ENCODE data around the gene CD9. TPM values are rescaled to one million over a fixed set of nuclear protein-coding genes. Genes with fewer than 3 reads are reported as not detected.

CD9 gene
- total RNA-seq, 4 donors from 2014 or later: 349 to 416 (median 399) TPM

DNA sequence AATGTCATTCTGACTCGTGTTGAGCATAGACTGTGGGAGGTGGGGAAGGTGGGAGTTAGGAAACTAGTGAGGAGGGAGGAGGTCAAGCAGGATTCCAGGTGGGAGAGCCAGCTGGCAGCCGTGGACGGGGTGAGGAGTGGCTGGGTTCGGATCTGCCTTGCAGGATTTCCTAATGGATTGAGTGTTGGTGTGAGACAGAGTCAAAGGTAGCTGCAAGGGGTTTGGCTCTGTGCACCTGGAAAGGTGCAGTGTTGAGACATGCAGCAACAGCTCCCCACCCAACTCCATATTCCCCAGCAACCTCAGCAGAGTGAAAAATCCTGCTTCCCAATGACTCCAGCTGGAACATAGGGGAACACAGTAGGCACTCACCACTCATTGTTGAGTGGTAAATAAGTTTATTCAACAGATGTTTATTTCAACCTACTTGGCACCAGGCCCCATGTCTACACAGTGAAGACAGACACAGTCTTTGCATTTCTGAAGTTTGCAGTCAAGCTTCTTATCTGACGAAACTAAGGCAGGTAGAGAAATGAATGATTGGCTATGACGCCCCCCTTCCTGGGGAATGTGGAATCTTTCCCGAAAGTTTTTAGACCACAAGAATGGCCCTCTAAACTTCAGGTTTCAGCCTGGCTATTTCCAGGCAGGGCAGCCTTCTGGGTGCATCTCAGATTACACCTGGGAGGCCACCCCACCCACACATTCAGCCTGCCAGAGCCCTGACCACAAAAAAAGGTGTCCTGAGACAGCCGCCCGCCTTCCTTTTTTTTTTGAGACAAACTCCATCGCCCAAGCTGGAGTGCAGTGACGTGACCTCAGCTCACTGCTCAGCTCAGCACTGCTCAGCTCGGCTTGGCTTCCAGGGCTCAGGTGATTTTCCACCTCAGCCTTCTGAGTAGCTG lies 72.4 kb downstream of the CD9 start:
- Histone ChIP-seq H3K4me3 (no peak overlapping the region), H3K27ac (replicated peaks in 1 of 4) (peak overlapping the region in 1 of 4 donors; percentile 56), H3K36me3 (no peaks in the 10 kb centered on the region), H3K9me3 (no peaks in the 10 kb centered on the region), H3K4me1 (peaks cover 21 to 65% (median 50%) of the 10 kb centered on the region in 4 donors), H3K27me3 (no peaks in the 10 kb centered on the region)
- WGBS: 80% methylated on average over 12 of the region's 12 CpGs
- no peak for TF ChIP-seq EP300 (IDR thresholded peaks at IDR 0.05)
- no peak for TF ChIP-seq POLR2AphosphoS5 (IDR thresholded peaks at IDR 0.05)
- TF ChIP-seq, protein P1, sequence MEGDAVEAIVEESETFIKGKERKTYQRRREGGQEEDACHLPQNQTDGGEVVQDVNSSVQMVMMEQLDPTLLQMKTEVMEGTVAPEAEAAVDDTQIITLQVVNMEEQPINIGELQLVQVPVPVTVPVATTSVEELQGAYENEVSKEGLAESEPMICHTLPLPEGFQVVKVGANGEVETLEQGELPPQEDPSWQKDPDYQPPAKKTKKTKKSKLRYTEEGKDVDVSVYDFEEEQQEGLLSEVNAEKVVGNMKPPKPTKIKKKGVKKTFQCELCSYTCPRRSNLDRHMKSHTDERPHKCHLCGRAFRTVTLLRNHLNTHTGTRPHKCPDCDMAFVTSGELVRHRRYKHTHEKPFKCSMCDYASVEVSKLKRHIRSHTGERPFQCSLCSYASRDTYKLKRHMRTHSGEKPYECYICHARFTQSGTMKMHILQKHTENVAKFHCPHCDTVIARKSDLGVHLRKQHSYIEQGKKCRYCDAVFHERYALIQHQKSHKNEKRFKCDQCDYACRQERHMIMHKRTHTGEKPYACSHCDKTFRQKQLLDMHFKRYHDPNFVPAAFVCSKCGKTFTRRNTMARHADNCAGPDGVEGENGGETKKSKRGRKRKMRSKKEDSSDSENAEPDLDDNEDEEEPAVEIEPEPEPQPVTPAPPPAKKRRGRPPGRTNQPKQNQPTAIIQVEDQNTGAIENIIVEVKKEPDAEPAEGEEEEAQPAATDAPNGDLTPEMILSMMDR (IDR thresholded peaks at IDR 0.05): no peak
- no peak for TF ChIP-seq POLR2A (IDR thresholded peaks at IDR 0.05; ENCODE audit: low read depth)
- no peak for DNase-seq (ENCODE audit: extremely low spot score)
- intact Hi-C loops (cut with DNase I): no loop called here

DNA sequence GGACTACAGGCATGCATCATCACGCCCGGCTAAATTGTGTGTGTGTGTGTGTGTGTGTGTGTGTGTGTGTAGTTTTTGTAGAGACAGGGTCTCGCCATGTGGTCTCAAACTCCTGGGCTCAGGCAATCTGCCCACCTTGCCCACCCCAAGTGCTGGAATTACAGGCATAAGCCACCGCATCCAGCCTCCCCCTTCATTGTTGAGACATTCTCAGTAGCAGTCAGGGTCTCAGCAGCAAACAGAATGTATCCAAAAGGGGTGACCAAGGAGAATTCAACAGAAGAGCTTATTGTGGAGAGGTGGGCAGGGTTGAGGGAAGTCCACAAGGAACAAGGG lies 73.0 kb downstream of the CD9 start:
- Histone ChIP-seq H3K27me3 (no peaks in the 10 kb centered on the region), H3K4me3 (no peak overlapping the region), H3K36me3 (no peaks in the 10 kb centered on the region), H3K4me1 (peaks cover 28 to 65% (median 50%) of the 10 kb centered on the region in 4 donors), H3K9me3 (no peaks in the 10 kb centered on the region), H3K27ac (replicated peaks in 1 of 4) (peak overlapping the region; percentile 48 to 56 (median 53))
- TF ChIP-seq, protein P1 (IDR thresholded peaks at IDR 0.05): no peak
- TF ChIP-seq POLR2A (IDR thresholded peaks at IDR 0.05; ENCODE audit: low read depth) (no peak), EP300 (IDR thresholded peaks at IDR 0.05) (no peak), POLR2AphosphoS5 (IDR thresholded peaks at IDR 0.05) (no peak)
- intact Hi-C loops (cut with DNase I): no loop called here
- no peak for DNase-seq (ENCODE audit: extremely low spot score)
- WGBS: 92% methylated on average over 2 of the region's 4 CpGs

- Histone ChIP-seq H3K27ac (replicated peaks in 1 of 4) (peak overlapping the region; percentile 48 to 56 (median 53)), H3K4me1 (peaks cover 30 to 63% (median 49%) of the 10 kb centered on the region in 4 donors), H3K4me3 (no peak overlapping the region), H3K9me3 (no peaks in the 10 kb centered on the region), H3K27me3 (no peaks in the 10 kb centered on the region), H3K36me3 (no peaks in the 10 kb centered on the region)
- no peak for DNase-seq (ENCODE audit: extremely low spot score)
- intact Hi-C loops (cut with DNase I): no loop called here
- WGBS: 64% methylated on average over 7 of the region's 9 CpGs
- TF ChIP-seq, protein P1 (IDR thresholded peaks at IDR 0.05): no peak
- TF ChIP-seq POLR2AphosphoS5 (IDR thresholded peaks at IDR 0.05): peak; percentile 51 to 53
These were observed 73.5 kb downstream of the CD9 start for GRCh38 chr12:6273541-6274230.

DNA sequence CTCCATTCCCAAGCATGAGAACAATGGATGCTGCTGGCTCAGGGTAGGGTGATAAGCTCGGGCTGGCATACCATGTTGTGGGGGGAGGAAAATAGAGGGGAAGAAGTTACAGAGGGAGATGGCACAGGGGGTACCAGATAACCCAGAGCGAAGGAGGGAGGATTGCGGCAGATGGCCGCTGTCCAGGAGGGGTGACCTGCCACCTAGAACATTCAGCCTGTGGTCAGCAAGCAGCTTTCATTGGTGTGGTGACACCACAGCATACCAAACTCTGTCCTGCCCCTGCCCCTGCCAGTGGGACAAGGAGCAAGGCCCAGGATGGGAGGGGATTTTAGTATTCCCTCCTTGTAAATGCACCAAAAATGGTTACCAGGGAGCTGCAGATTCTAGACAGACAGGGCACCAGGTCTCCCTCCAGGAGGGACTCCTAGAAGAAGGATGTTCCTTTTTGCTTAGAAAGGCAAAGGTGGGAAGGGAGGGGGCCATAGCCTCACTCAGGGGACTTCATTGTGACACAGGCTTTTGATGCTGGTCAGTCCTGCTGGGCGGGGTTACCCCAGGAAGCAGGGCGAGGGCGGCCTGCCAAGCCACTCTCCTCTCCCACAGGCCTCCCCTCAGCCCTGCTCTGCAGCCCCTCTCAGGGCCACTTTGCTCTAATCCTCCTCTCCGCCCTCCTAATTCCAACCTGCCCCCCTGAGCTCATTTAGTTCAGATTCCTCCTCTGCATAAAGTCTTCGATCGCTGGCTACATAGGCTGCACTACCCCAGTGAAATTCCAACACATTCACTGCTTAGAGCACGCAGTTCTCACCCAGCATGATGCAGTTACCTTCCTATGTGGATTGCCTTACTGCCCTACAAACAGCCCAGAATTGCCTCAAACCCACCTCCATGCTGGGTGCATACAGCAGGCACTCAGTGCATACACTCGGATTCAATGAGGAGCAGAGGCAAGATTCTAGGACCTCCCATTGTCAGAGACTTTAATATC lies 74.3 kb downstream of the CD9 start:
- TF ChIP-seq EP300 (IDR thresholded peaks at IDR 0.05) (no peak), POLR2AphosphoS5 (IDR thresholded peaks at IDR 0.05) (no peak), POLR2A (IDR thresholded peaks at IDR 0.05; ENCODE audit: low read depth) (no peak)
- TF ChIP-seq, protein P1 (IDR thresholded peaks at IDR 0.05): no peak

More for the DNA sequence above, 74.3 kb downstream of the CD9 start:
- peaks cover 37 to 62% (median 49%) of the 10 kb centered on the region in 4 donors for H3K4me1 ChIP-seq
- no peaks in the 10 kb centered on the region for H3K36me3 ChIP-seq
- H3K27me3 ChIP-seq: no peaks in the 10 kb centered on the region
- 80% methylated on average over 10 of the region's 12 CpGs for WGBS
- peak overlapping the region in 2 of 4 donors; percentile 48 to 55 for H3K27ac ChIP-seq (replicated peaks in 1 of 4)
- no peak overlapping the region for H3K4me3 ChIP-seq
- DNase-seq (ENCODE audit: extremely low spot score): no peak
- intact Hi-C loops (cut with DNase I): no loop called here
- no peaks in the 10 kb centered on the region for H3K9me3 ChIP-seq

Data from esophagus muscularis mucosa (tissue), 4 donors.